Fibroblast of villous mesenchyme (primary cell): Measurements from ENCODE around the gene PRMT5. TPM values are rescaled to one million over a fixed set of nuclear protein-coding genes. Genes with fewer than 3 reads are reported as not detected.

ENCODE experiments used
- DNase-seq: peaks from one replicate; pipeline ENCODE4 v3.0.0-alpha.2; 2010; ENCODE audit warnings: low read depth
- H3K4me3 ChIP-seq: 2 replicates; pipeline ENCODE4 v1.5.1; 2011; ENCODE audit warnings: low read depth, mild to moderate bottlenecking, low read length
- total RNA-seq: library from RNA; depleted of rRNA; stranded (reverse); fragments of >200 nt; gene quantifications from 2 replicates; pipeline ENCODE4 v1.2.3, GENCODE V29; 2012
- TF ChIP-seq, protein P1 (sequence below): IDR thresholded peaks from 2 replicates; pipeline ENCODE4 v1.5.1; 2012; ENCODE audit warnings: low read depth, mild to moderate bottlenecking, low read length; ENCODE audit not compliant: insufficient read depth

Gene PRMT5
- total RNA-seq, 1 donor = 82.5 TPM

DNA sequence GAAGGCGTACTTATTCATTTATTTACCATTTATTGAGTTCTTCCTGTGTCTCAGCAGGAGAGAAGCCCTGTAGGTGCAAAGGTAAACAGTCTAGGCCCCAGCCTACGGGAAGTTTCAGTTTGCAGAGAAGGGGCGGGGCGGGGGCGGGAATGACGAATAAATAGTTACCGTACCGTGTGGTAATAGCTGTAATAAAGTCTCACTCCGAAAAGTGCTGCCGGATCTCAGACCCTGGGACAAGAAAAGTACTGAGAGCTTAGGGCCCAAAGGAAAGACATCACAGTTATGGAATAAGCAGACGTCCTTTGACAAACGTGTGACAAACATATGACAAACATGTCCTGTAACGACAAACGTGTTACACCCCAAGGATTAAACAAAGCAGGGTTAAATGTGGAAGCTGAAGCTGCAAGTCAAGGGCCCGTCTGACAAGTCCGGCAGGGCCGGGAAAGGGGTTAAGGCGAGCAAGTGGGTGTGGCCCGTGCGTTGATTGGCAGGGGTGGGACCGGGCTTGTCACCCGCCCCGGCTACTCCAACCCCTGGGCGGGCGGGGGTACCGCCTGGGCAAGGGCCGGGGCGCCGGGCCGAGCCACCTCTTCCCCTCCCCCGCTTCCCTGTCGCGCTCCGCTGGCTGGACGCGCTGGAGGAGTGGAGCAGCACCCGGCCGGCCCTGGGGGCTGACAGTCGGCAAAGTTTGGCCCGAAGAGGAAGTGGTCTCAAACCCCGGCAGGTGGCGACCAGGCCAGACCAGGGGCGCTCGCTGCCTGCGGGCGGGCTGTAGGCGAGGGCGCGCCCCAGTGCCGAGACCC is 57.7 kb downstream of the PRMT5 start, which contains the start of gene LRP10:
LRP10 (plus strand) TSS at position 517 of the 809 bp plus-strand sequence. CDS start 564 bp downstream, outside the sequence.
- TF ChIP-seq, protein P1, sequence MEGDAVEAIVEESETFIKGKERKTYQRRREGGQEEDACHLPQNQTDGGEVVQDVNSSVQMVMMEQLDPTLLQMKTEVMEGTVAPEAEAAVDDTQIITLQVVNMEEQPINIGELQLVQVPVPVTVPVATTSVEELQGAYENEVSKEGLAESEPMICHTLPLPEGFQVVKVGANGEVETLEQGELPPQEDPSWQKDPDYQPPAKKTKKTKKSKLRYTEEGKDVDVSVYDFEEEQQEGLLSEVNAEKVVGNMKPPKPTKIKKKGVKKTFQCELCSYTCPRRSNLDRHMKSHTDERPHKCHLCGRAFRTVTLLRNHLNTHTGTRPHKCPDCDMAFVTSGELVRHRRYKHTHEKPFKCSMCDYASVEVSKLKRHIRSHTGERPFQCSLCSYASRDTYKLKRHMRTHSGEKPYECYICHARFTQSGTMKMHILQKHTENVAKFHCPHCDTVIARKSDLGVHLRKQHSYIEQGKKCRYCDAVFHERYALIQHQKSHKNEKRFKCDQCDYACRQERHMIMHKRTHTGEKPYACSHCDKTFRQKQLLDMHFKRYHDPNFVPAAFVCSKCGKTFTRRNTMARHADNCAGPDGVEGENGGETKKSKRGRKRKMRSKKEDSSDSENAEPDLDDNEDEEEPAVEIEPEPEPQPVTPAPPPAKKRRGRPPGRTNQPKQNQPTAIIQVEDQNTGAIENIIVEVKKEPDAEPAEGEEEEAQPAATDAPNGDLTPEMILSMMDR = no peak
- peak; percentile 90 for DNase-seq
- H3K4me3 ChIP-seq = peak within 1 kb of the TSS; percentile 91

DNA sequence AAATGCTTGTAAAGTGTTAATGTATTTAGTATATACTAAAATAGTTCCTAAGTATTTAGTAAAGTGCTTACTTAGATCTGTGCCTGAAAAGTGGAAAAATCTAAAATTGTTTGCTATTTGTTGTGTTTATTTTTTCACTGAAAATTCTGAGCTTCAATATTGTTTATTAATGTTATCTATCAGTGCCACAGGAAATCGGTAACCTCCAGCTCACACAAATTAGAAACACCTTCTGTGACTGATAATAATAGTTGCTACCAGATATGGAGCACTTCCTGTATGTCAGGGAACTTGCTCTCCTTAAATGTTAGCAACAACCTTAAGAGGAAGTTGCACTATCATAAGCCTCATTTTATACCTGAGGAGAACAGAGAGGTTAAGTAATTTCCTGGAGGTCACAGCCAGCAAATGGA is 58.4 kb downstream of the PRMT5 start:
- TF ChIP-seq, protein P1 = no peak
- DNase-seq = no peak
- peak overlapping the region; percentile 91 for H3K4me3 ChIP-seq

Other genes starting within 250 kb of the PRMT5 start
- 37.6 and 45.7 TPM in 2 replicates for gene OXA1L, start 162.7 kb downstream of the PRMT5 start, total RNA-seq
- gene SLC7A7, start 113.9 kb downstream of the PRMT5 start, total RNA-seq = 3.9 and 5.5 TPM in 2 replicates
- gene MRPL52, start 99.5 kb downstream of the PRMT5 start, total RNA-seq = 58.3 and 82.5 TPM in 2 replicates
- 188 and 327 TPM in 2 replicates for gene MMP14, start 92.8 kb downstream of the PRMT5 start, total RNA-seq
- gene LRP10, start 57.6 kb downstream of the PRMT5 start, total RNA-seq = 104 and 108 TPM in 2 replicates
- gene REM2, start 46.2 kb downstream of the PRMT5 start, total RNA-seq = under 0.01 and 0.43 TPM in 2 replicates
- gene RBM23, start 10.2 kb downstream of the PRMT5 start, total RNA-seq = 60.9 and 68.6 TPM in 2 replicates
- 29.8 and 46.7 TPM in 2 replicates for gene HAUS4, start 27.7 kb upstream of the PRMT5 start, total RNA-seq
- 105 and 131 TPM in 2 replicates for gene AJUBA, start 53.2 kb upstream of the PRMT5 start, total RNA-seq
- gene C14orf93, start 80.8 kb upstream of the PRMT5 start, total RNA-seq = 4.5 and 4.7 TPM in 2 replicates
- 178 and 196 TPM in 2 replicates for gene PSMB5, start 105.5 kb upstream of the PRMT5 start, total RNA-seq
- not detected in 2 replicates for gene PSMB11, start 112.8 kb upstream of the PRMT5 start, total RNA-seq
- gene CDH24, start 128.1 kb upstream of the PRMT5 start, total RNA-seq = 6.4 and 10.8 TPM in 2 replicates
- gene ACIN1, start 165.8 kb upstream of the PRMT5 start, total RNA-seq = 93.1 and 106 TPM in 2 replicates
- gene C14orf119, start 166.1 kb upstream of the PRMT5 start, total RNA-seq = 48.0 and 66.1 TPM in 2 replicates
- not detected in 2 replicates for gene CIROP, start 175.6 kb upstream of the PRMT5 start, total RNA-seq
- gene CEBPE, start 189.9 kb upstream of the PRMT5 start, total RNA-seq = not detected in 2 replicates